PFSK-1 (cell line): ENCODE measurements around the gene TECTB.

Experiments
- FOXP2 ChIP-seq: optimal IDR thresholded peaks from 2 replicates; pipeline ENCODE3; 2011; ENCODE audit warnings: borderline replicate concordance, control low read depth, inconsistent platforms; ENCODE audit not compliant: insufficient read depth; ENCODE audit errors: extremely low read length, extremely low read depth
- POLR2AphosphoS5 ChIP-seq: IDR thresholded peaks from 2 replicates; pipeline ENCODE4 v1.6.1; 2012; ENCODE audit warnings: low read depth, mild to moderate bottlenecking, control low read depth, low read length, moderate library complexity
- REST ChIP-seq, 2 experiments: IDR thresholded peaks; 2 replicates each; pipeline versions ENCODE4 v1.6.1 to v1.8.0; 2011 to 2012; ENCODE audit warnings: low read depth in 2 of 2, low read length in 2 of 2, control low read depth in 1 of 2, inconsistent platforms in 1 of 2, mild to moderate bottlenecking in 1 of 2, moderate library complexity in 1 of 2; ENCODE audit not compliant: insufficient read depth in 1 of 2
- SIN3A ChIP-seq: IDR thresholded peaks from 2 replicates; pipeline ENCODE4 v1.6.1; 2012; ENCODE audit warnings: mild to moderate bottlenecking, low read length, moderate library complexity, borderline replicate concordance; ENCODE audit not compliant: insufficient read depth
- TAF1 ChIP-seq: IDR thresholded peaks from 2 replicates; pipeline ENCODE4 v1.6.1; 2012; ENCODE audit warnings: low read length, control low read depth, borderline replicate concordance; ENCODE audit not compliant: insufficient read depth

Gene TECTB

GRCh38 chr10:112298581-112298980 is 15.4 kb downstream of the TECTB start:
- TF ChIP-seq FOXP2 (no peak), SIN3A (no peak), TAF1 (no peak), REST (IDR thresholded peaks at IDR 0.05; ENCODE audit: insufficient read depth in 1 of 2, low read depth in 2 of 2, low read length in 2 of 2) (no peak), POLR2AphosphoS5 (no peak)

GRCh38 chr10:112299456-112299855 is 16.3 kb downstream of the TECTB start:
- TF ChIP-seq SIN3A: no peak

- no peak for TF ChIP-seq FOXP2
- no peak for TF ChIP-seq REST (IDR thresholded peaks at IDR 0.05; ENCODE audit: insufficient read depth in 1 of 2, low read depth in 2 of 2, low read length in 2 of 2)
- no peak for TF ChIP-seq POLR2AphosphoS5
- no peak for TF ChIP-seq SIN3A
- no peak for TF ChIP-seq TAF1
Observed at GRCh38 chr10:112302335-112302734, 19.1 kb downstream of the TECTB start.

- TF ChIP-seq TAF1 (no peak), POLR2AphosphoS5 (no peak), FOXP2 (no peak), SIN3A (no peak), REST (IDR thresholded peaks at IDR 0.05; ENCODE audit: insufficient read depth in 1 of 2, low read depth in 2 of 2, low read length in 2 of 2) (no peak)
Observed at GRCh38 chr10:112303528-112303927, 20.3 kb downstream of the TECTB start.

- TF ChIP-seq TAF1 (no peak), FOXP2 (no peak), REST (IDR thresholded peaks at IDR 0.05; ENCODE audit: insufficient read depth in 1 of 2, low read depth in 2 of 2, low read length in 2 of 2) (no peak), SIN3A (no peak), POLR2AphosphoS5 (no peak)
Observed at GRCh38 chr10:112304267-112304859, 21.2 kb downstream of the TECTB start.
